Left cardiac atrium (tissue), 4 donors: ENCODE results near the gene SHISAL1. TPM values are rescaled to one million over a fixed set of nuclear protein-coding genes. Genes with fewer than 3 reads are reported as not detected.

Experiments
- ATAC-seq, 2 donors: fragments of 200-7000 bp; cut with Tn5 transposase; one replicate each; pipeline ENCODE4 v1.9.1; 2020; ENCODE audit warnings: mild to moderate bottlenecking in 2 of 2, moderate library complexity in 2 of 2
- DNase-seq: peaks from one replicate; pipeline ENCODE4 v3.0.0-alpha.2; 2020
- intact Hi-C, 2 donors: fragments of 100-400 bp; cut with DNase I; formaldehyde crosslinking; loops; one replicate each; pipeline versions ENCODE4 v1.14.1 to v1.15.1; 2022 to 2023
- total RNA-seq, 2 donors: library from RNA; stranded (reverse); fragmentation: NEBNext Ultra II Directional; extraction: Animal tissue kit (Norgen Biotek cat#: 25700); gene quantifications; one replicate each; pipeline ENCODE4 v1.2.1, GENCODE V29; 2021
- donor health status: DM: no; HTN: yes; CAD: no.
- donor health status: DM: no; HTN: yes; CAD: no; lungs with severe emphysema.
- donor health status: DM: yes; HTN: yes; CAD: no.
- donor health status: Dilated cardiomyopathy.

Gene SHISAL1
- total RNA-seq, 2 donors from 2014 or later: 1.4 to 4.2 TPM

DNA sequence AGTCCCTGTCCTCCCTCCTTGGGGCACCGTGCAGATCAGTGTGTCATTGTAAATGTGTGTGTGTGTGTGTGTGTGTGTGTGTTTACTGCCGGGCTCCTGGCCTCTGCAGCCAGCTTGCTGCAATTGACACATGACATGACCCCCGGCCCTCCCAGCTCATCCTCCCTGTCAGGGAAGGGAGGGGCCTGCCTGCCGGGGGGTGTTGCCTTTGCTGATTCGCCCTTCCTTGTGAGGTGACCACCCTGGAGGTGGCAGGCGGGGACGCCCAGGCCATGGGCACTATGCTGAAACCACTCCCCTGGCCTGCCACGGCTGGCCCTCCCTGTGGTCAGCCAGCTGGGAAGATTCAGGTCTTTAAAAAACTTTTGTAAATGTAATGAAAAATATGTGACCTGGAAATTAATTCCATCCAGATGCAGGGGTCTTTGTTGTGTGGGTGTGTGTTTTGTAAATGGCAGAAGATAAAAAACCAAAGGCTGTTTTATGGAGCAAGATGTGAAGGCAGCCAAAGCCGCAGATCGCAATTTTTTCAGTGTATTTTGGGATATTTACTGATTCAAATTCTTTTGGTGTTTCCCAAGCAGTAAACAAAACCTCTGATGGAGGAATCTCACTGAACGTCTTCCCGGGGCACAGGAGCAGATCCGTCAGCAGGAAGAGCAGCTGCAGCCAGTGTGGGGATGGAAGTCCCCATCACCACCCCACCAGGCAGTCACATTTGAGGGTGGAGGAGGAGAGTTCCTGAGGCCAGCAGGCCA lies 23.2 kb downstream of the SHISAL1 start:
- no peak for ATAC-seq
- DNase-seq: no peak
- intact Hi-C loops: no loop called here

DNA sequence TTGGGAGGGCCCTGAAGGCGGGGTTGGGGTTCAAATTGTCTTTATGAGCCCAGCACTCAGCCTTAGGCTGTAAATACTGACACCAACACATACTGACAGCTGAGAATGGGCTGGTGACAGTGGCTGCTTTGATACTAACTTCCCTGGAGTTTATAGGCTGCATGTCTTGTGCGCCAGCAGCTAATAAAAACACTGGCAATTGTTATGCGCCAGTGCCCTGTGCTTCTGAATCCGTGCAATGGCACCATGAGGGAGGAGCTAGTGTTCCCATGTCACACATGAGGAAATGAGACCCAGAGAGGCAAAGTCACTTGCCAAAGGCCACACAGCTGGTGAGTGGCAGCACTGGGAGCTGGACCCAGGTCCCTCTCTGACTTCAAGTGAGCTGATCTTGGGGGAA lies 23.8 kb downstream of the SHISAL1 start:
- intact Hi-C loops: no loop called here
- DNase-seq: no peak
- no peak for ATAC-seq

DNA sequence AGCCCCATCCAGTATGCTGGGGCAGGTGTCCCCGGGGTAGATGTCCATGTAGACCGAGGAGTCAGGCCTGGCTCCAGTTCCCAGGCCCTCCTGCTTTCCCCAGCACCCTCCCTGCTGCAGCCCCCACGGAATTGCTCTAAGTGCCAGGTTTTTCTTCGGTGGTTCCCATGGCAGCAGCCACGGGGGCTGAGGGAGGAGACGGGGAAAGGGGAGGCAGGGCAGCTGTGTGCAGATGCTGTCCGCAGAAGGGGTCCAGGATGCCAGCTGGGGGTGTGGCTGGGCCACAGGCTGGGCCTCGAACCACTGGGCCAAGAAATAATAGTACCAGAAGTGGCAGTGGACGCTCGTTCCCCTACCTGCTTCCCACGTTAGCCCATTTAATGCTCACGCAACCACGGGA lies 25.0 kb downstream of the SHISAL1 start:
- ATAC-seq: no peak
- intact Hi-C loops: no loop called here
- no peak for DNase-seq

DNA sequence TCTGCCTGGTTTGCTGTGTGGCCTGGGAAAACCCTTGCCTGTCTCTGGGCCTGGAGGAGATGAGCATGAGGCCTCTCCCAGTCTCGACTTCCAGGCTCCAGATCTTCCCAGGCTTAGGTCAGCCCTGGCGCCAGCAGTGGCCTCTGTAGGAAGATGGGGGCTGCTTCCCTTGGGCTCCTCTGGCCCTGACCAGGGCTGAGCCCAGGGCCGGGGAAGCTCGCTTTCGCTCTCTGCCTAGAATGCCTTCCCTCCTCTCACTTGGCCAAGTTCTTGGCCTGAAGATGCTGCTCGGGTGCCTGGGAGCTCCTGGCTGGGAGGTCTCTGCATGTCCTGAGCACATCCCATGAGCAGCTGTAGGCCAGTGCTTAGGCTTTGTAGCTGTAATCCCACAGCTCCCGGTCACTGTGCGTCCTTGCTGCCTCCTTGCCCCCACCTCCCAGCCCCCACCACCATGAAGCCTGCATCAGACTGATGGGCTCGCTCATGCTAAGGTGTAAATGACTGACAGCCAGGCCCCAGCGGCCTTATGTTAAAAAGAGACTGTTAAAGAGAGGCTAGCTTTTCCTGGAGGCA lies 25.5 kb downstream of the SHISAL1 start:
- intact Hi-C loops: no loop called here
- DNase-seq (no peak), ATAC-seq (peak in 1 of 2 donors; percentile 18)

DNA sequence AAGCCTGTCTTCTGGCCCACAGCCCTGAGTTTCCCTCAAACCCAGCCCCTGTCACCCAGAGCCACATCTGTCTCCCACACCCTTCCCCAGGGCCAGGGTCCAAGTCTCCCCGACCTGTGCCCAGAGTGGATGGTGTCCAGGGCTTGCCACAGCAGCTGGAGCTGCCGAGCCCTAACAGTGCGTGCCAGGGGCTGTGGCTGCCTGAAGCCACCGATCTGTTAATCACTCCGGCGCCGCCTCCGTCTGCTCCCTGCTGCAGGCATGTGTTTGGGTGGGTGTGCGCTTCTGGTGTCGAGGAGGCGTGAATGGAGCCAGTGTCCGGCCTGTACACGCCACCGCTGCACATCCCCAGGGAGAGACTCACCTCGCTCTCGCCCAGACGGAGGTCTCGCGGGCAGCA lies 26.1 kb downstream of the SHISAL1 start:
- ATAC-seq: peak in 1 of 2 donors; percentile 64
- DNase-seq: no peak
- intact Hi-C loops: no loop called here

DNA sequence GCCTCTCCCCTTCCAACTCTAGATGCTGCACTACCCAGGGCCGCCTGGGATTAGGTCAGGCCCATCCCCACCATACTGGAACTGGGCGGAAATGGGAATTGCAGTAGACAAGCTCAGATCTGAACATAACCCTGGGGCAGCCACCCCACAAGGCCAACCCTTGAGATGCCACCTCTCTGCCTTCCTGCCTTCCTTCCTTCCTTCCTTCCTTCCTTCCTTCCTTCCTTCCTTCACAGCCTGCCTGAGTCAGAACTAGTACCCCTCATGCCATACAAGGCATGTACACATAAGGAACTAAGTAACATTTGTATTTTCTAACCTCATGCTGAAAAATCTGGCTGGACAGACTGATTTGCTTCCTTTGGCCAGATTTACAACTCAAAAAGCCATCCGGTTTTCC lies 28.0 kb downstream of the SHISAL1 start:
- intact Hi-C loops: no loop called here
- no peak for DNase-seq
- no peak for ATAC-seq

DNA sequence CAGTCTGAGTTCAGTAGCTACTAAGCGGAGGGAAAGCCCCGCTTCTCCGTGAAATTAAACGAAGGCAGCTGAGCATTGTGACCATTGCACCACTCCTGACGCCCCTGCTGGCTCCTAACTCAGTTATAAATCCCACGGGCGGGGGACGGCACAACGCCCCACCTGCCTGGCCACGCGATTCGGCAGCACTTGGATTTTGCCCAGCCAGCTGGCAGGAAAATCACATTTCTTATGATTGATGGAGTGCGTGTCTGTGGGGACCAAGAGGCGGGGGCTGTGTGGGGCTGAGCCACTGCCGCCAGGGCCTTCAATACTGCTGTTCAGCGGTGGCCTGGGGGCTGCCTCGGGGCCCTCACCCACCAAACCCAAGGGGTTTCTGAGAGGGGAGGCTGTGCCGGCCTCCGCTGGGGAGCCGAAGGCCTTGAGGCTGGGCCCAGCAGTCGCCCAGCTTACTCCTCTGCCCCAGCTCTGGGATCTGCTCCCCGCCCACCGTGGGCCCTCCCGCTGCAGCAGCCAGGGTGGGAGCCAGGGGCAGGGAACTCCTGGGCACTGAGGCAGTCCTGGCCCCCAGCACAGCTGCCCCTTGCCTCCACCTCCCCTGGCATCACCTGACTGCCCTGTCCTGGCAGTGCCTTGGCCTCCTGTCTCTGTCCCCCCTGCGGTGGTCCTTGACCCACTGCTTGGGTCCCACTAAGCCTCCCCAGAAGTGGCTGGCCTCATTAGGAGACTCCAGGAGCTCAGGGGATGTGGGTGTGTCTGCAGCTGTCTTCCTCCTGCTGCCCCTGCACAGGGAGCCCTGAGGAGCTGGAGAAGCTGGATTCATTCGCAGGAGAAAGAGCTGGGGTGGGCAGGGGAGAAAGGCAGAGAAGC lies 30.7 kb downstream of the SHISAL1 start:
- ATAC-seq: no peak
- no peak for DNase-seq
- intact Hi-C loops: no loop called here

DNA sequence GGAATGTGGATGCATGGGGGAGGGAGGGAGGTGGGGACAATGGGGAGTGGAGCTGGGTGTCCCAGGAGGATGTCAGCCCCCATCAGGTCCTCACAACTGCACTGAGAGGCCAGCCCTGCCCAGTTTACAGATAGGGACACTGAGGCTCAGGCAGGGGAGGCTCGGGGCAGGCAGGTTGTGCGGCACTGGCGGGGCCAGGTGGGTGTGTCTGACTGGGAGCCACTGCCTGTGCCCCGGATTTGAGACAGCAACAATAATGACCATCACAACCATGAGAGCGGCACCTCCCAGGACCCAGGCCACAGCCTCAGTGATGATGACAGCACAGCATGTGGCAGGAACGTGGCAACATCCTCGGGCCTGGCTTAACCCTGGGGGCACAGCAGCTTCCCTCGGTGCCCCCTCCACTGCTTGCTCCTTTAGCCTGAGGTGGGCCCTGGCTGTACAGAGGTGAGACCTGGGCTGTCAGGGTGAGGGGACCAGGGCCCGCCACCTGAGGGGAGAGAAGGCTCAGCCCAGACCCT lies 32.0 kb downstream of the SHISAL1 start:
- no peak for DNase-seq
- intact Hi-C loops: no loop called here
- ATAC-seq: no peak

DNA sequence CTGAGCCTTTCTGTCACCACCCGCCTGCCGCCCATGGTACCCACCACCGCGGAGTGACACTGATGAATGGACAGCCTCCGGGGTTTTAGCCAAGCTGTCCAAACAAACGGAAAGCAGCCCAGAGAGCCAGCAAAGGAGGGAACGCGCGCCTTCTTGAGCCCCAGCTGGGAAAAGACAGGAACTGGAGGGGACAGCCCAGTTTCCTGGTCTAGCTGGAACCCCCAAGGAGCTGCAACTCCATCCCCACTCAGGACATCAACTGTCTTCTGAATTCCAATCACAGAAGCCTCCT lies 33.7 kb downstream of the SHISAL1 start:
- DNase-seq (no peak), ATAC-seq (no peak)
- intact Hi-C loops: no loop called here

DNA sequence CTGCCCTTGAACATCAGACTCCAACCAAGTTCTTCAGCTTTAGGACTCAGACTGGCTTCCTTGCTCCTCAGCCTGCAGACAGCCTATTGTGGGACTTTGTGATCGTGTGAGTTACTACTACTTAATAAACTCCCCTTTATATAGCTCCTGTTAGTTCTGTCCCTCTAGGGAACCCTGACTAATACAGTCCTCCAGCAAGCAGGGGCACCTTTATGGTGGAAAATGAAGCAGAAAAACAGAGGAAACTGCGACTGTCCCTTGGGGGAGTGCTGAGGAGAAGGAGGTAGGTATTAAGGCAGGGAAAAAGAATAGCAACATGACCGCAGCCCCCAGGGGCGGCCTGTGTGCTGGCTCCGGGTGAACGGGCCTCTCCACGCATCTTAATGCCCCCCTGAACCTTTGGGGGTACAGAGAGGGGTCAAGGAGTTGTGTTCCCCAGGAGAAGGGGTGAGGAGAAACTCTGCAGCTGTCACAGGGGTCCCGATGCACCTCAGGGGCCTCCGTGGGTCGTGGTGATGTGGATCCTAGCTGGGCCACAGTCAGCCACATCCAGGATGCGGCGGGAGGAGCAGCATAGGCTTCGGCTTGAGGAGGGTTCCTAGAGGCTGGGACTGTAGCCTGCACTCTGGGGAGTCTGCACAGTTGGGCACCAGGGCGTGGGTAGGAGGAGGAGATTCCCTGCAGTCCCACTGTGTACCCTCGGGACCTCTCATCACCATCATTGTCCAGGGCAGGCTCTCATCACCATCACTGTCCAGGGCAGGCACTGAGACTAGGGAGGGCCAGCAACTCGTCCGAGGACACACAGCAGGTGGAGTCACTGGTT lies 34.3 kb downstream of the SHISAL1 start:
- ATAC-seq: no peak
- intact Hi-C loops: no loop called here
- no peak for DNase-seq

DNA sequence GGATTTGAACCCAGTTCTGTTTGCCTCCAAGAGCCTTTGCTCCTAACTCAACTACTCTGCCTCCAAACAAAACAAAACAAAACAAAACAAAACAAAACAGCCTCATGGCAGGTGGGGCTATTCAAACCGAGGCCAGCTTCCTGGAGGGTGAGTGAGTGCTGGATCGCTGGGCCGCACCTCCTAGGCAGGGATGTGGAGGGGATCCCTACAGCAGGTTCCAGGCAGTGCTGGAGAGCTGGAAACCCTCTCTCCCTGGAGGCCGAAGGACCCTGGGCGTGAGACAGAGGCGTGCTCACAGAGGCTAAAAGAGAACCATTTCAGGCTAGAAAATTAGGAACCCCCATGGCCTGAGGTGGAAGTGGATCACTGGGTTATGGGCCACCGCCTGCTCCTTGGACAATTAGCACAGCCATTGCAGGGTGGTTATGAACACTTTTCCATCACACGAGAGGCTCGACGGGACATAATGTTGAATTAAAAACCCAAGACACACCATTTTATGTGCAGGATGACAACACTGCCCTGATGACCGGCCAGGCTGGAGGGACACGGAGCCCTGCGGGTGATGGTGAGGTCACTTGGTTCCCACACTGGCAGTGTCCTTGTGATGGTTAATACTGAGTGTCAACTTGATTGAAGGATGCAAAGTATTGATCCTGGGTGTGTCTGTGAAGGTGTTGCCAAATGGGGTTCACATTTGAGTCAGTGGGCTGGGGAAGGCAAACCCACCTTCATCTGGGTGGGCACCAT lies 35.2 kb downstream of the SHISAL1 start:
- DNase-seq: no peak
- no peak for ATAC-seq
- intact Hi-C loops: no loop called here

DNA sequence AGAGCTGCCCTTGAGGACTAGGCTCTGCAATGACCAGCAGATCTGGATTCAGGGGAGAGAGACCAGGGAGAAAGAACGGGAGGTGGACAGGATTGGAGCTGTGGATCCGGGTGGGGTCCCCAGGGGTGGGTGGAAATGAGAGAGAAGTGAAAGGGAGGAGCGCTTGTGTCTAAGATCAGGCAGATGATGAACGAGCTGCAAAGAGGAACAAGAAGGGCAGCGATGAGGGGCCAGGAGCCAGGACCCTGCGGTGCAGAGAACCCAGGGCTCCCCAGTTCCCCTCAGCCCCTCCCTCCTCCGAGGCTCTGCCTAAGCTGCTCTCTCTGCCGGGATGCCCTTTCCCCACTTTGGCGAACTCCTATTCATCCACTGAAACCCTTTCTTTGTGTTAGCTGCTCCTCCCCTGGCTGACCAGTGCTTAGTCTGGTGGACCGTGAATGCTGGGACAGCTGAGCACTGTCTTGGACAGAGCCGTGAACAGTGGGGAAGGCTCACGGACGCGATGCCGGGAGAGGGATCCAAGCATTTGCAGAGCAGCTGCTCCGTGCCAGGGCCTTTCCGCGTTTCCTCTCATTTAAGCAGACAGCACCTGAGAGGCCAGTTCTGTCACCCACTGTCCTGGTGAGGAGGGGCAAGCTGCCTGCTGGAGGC lies 35.9 kb downstream of the SHISAL1 start:
- DNase-seq (no peak), ATAC-seq (no peak)
- intact Hi-C loops: no loop called here

DNA sequence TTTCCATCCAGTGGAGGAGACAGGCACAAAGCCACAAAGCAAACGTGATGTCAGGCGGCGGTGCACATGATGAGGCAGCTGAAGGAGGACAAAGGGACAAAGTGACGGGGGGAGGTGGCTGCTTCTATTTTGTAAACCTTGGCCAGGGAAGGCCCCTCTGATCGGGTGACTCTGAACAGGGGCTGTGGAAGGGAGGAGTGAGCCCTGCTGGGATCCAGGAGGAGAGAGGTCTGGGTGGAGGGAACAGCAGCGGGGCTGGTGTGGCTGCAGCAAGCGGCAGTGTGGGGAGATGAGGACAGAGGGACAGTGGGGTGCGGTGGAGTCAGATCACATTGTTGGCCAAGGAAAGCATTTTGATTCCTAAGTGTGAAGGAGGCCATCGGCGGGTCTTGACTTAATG lies 36.7 kb downstream of the SHISAL1 start:
- no peak for DNase-seq
- no peak for ATAC-seq
- intact Hi-C loops: no loop called here

DNA sequence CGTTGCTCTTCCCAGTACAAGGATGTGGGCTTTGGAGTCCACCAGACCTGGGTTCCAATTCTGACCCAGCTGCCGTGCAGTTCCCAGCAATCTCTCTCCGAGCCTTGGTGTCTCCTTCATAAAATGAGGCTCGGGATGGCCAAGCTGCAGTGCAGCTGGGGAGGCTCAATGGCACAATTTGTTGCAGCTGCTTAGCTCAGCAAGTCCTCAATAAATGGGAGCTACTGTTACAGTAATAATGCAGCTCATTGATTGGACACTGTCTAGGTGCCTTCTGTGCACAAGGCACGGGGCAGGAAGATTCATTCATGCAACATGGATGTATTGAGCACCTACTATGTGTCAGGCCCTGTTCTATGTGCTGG lies 37.1 kb downstream of the SHISAL1 start:
- intact Hi-C loops: no loop called here
- DNase-seq (no peak), ATAC-seq (no peak)

DNA sequence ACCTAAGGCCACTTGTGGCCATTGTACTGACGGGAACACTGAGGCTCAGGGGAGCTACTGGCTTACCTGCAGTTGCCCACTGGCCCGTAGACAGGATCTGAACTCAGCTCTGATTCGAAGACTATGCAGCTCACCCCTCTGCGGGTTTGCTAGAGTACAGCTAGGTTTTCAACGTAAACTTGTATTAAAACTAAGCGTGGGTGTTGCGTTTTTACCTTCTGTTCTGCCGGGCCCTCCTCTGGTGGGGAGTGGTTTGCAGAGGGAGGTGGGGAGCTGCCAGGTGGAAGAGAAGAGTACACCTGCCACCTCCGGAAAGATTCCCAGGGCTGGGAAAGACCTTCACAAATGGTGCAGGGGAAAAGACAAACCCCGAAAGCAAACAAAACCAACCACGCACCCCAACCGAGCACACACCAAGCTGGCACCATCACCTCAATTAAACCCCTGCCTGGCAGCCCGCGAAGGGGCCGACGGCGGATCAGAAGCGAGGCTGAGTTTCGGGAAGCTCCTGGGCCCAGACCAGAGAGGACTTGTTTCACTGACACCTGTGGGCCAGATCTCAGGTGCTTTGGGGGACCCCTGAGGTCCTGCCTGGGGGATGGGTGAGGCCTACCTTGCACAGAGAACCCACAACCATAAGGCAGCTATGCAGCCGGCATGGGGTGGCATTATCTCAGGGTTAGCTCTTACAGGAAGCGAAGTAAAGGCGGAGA lies 37.7 kb downstream of the SHISAL1 start:
- intact Hi-C loops: no loop called here
- ATAC-seq (no peak), DNase-seq (no peak)

DNA sequence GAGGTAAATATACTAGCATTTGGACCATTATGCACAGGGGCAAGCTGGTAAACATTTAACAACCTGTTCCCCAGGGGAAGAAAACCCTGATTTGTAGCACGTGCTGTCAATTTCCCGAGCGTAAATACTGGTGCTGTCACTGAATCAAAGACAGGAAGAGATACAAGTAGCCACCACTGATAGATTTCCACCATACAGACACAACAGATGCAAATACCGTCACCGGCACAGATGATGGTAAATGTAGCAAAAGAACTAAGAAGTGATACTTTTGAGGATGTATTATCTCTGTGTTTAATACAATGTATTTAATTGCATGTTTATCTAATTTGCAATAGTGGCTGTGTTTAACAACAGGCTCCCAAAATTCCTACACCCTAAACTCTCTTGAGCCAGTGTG lies 39.6 kb downstream of the SHISAL1 start:
- ATAC-seq (no peak), DNase-seq (no peak)
- intact Hi-C loops: no loop called here

DNA sequence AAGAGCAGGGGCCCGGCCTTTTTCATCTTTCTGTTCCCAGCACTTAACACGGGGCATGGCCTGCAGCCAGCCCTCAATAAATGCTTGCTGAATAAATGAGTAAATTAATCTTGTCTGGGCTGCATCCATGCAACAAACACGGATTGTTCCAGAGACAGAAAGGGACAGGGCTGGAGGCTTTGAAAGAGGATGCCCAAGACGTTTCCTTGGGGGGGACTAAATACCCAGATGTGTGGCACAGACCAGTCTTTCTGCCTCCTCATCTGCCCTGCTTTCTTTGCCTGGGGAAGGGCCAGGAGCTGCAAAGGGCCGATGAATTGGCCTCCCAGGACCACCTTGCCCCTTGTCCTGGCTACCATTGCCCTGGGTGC lies 40.4 kb downstream of the SHISAL1 start:
- ATAC-seq: no peak
- no peak for DNase-seq
- intact Hi-C loops: no loop called here
